RKO (cell line): Measurements from ENCODE around the gene TENM3.
A peak's percentile ranks its signal among the peaks of the same experiment; 100 is the strongest.

Experiments used
- DNase-seq: peaks from one replicate; pipeline ENCODE4 v3.0.0-alpha.2; 2016; ENCODE audit warnings: low spot score

The TENM3 gene

DNA sequence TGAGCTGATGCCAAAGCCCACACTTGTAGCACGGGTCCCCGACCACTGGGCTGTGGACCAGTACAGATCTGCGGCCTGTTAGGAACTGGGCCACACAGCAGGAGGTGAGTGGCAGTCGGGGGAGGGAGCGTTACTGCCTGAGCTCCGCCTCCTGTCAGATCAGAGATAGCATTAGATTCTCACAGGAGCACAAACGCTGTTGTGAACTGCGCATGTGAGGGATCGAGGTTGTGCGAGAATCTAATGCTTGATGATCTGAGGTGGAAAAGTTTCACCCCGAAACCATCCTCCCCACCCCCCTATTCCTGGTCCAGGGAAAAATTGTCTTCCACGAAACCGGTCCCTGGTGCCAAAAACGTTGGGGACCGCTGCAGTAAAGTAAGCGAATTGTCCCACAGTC is 382.0 kb downstream of the TENM3 start:
- no peak for DNase-seq

DNA sequence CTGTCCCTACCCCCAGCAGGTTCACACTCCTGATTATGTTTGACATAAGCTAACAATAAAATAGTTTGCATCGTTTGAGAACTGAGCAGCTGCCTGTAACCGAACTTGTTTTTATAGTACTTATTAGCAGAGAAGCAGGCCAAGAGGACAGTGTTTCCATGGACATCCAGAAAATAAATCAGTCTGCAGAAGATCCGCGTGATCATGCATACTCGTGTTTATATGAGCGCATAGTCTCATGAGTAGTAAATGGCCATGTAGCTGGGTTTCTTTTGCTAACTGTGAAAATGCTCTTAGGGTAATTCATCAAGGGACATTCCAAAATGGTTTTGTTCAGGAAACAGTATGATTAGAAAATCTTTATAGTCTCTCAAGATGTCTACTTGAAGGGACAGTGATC is 384.8 kb downstream of the TENM3 start:
- DNase-seq: no peak

DNA sequence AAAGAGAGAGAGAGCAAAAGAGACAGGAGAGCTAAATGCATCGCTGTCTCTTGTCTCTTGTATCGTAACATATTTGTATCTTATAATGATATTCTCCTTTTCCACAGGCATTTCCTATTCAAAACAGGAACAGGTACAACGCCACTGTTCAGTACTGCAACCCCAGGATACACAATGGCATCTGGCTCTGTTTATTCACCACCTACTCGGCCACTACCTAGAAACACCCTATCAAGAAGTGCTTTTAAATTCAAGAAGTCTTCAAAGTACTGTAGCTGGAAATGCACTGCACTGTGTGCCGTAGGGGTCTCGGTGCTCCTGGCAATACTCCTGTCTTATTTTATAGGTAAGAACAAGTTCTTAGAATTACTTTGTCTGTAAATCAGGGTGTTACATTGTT is 385.3 kb downstream of the TENM3 start:
- no peak for DNase-seq

DNA sequence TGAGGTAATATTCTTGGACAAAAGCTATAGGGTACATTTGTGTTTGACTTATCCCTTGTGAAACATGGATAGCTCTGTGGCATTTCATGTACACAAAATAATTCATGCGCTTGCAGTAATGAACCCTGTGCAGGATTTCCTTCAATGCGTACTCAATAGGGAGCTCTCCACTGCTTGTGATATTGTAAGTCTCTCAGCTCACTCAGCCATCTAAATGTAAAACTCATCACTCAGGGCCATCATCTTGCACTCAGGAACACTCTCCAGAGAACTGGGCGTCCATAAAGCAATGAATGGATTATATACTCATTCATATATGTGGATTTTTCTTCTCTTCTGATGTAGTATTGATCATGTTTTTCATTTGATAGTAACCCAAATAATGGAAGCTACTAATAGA is 385.9 kb downstream of the TENM3 start:
- DNase-seq: no peak

DNA sequence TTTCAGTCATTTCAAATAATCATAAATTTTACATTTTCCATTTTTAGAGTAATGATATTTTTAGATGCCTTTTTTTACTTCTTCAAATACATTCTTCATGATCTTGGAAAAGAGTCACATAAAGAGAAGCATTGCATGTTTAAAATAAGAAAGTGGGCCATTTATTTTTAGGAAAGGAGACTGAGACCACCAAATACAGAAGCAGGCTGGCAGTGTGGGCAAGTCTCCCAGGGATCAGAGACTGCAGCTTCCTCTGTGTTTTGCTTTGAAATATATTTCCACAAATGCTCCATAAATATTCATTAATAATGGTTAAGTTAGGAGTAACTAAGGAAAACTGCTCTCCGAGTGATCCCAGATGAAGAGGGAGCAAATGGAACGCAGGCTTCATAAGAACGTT is 397.3 kb downstream of the TENM3 start:
- no peak for DNase-seq

DNA sequence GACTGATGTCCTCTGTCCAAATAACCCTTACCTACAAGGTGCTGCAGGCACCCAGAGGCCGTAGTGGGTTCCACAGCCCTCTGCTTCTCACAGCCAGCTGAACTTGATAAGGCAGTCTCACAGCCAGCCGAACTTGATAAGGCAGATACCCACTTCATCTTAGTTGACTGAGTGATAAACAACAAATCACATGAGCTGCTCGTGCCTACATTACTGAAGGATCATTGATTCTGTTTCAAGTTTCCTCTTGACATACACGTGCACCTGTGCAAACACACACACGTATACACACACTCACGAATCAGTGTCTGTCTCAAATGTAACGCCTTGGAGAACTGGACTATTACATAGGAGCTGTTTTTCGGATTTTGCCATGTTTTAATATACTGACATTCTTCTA is 397.7 kb downstream of the TENM3 start:
- DNase-seq: no peak

DNA sequence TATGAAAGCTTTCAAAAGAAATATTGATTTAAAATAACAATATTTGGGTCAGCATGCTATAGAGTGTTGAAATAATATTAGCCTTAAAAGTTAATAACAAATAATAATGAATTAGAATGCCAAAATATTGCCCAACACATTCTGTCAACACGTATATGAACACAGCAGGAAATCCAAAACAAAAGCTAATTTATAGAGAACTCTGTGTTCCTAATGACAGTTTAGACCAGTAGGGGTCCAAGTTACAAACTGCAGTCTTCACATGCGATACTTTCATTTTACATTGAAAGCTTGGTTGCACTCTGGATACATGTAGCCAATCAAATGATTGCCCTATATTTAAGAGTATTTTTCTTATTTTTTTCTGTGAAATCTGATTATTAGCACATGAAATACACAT is 399.6 kb downstream of the TENM3 start:
- peak; percentile 12 for DNase-seq

DNA sequence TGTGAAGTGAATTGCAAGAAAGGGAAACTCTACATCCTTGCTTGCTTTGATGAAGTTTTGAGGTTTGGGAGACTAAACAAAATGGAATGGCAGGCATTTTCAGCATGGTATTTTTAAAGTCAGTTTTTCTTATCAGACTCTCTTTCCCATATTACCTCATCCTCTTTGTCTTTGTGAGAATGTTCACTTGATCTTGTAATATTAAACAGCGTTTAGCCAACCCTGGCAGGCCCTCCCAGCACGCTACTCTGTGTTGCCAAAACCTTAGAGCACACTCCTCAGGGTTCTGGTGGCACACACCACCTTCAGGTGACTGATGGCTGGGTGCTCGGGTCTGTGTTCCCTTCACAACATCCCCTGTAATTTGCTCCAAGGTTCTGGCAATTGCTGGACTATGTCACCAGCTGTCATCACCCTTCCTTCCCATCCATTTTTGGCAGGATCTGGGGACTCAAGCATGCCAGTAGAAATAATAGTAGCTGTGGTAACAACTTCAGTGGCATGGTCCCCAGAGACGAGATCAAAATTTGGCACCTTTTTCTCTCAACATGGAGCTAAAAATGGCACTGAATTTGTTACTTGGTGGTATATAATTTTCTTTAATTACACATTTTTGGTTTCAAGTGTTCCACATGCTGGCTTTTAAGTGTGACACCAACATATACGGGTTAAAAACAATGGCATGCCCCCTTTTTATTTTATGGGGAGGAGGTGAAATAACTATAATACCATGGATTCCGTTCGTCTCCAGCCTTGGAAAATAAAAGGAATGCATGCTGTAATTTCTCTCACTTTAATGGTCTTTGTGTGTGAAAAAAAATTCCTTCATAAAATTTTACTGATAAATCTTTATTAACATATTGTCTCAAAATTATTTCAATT is 400.8 kb downstream of the TENM3 start:
- DNase-seq: no peak

DNA sequence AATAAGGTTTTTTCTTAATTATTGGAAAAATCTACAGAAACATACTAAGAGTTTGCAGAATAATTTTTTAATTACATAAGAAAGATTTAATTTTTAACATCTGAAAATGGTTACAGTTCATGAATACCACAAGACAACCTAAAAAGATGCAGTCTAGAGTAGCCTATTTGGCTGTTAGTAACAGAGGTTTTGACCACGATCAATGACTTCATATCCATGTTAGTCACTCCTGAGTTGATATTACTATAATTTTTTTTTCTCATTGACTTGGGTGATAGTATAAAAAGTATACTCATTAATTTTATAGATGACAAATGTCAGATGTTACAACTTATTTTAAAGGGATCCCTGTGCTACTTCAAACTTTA is 401.5 kb downstream of the TENM3 start:
- DNase-seq: no peak

DNA sequence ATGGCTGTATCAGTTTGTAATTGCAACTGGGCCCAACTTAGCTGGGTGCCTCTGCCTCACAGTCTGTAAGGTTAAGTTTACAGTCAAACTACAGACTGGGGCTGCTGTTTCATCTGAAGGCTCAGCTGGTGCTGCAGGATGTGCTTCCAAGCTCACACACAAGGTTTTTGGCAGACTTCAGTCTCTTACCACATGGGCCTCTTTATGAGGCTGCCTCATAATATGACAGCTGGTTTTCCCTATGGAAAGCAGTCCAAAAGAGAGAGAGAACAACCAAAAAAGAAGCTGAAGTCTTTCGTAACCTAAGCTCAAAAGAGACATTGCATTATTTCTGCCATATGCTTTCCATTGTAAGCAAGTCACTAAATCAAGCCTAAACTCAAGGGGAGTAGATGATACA is 402.3 kb downstream of the TENM3 start:
- no peak for DNase-seq

DNA sequence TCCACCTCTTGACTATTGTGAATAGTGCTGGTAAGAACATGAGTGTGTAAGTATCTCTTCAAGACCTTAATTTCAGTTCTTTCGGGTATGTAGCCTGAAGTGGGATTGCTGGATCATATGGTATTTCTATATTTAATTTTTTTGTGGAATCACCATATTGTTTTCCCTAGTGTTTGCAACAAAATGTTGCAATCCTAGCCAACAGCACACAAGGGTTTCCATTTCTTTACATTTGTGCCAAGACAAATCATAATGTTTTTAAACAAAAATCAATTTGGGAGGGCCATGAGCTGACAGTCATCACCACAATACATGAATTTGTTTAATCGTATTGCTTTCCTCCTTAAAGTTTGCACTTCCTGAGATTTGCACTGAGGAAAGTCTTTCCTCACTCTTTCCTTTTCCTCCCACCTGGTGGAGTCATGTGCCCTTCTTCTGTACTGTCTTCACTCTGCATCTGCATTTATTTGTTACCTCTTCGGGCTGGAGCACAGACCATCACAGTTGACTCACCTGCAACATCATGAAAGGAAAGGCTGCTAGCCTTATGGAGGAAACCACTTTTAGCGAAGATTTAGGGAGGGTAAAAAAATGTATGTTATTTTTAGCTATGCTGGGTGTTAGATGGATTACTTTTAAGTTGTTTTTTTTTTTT is 404.6 kb downstream of the TENM3 start:
- DNase-seq: no peak

DNA sequence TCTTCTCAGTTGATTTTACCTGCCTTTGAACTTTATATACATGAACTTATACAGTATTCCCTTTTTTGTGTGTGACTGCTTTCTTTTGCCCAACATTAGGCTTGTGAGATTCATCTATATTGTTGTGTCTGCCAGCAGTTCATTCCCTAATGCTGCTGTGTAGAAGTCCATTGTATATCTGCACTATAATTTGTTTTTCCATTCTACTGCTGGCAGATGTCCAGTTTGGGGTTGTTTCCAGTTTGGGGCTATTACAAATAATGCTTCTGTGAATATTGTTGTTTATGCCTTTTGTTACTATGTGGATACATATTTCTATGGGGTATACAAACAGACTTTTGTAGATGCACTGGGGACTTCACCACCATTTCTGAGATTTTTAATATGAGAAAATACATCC is 405.6 kb downstream of the TENM3 start:
- DNase-seq: no peak

DNA sequence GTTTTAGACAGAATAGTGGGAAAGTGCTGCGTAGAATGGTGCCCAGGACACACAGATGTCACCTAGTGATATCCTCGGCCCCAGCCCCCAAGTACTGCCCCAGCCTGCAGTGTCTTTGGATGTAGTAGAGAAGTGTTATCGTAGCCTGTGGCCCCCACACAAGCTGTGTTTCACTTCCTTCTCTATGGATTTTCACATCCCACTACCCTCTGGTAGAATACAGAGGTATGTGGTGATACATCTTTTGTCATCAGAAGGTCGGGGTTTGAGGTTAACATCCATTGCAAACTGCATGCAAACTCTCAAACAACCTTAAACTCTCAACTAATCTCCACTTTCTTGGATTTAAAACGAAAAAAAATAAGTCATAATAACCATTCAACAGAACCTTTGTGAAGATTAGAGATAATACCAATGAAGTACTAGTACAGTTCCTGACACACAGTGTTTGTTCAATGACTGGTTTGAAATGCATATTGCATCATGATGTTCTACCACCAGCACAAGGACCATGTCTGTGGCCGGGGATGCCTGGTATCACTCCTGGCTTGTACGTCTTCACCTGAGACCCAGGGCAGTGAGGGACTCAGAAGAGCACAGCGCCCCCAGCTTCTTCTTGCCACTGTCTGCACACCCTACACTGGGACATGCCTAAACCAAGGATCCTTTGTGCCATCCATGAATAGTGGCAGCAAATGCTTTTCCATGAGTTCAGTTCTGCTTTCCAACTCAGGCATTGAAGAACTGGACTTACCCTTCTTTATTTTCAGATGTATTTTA is 406.7 kb downstream of the TENM3 start:
- no peak for DNase-seq

DNA sequence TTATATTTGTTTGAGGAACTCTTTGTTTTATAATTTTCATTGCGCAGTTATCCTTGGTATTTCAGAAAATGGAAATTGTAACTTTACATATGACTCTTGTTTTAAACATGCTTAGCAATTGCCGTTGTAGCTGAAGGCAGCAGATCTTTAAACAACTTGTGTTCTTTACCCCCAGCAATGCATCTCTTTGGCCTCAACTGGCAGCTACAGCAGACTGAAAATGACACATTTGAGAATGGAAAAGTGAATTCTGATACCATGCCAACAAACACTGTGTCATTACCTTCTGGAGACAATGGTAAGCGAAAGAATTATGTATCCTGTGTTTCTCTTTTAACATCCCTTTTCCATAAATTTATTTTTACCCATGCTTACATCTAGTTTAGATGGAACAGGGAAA is 410.4 kb downstream of the TENM3 start:
- no peak for DNase-seq

DNA sequence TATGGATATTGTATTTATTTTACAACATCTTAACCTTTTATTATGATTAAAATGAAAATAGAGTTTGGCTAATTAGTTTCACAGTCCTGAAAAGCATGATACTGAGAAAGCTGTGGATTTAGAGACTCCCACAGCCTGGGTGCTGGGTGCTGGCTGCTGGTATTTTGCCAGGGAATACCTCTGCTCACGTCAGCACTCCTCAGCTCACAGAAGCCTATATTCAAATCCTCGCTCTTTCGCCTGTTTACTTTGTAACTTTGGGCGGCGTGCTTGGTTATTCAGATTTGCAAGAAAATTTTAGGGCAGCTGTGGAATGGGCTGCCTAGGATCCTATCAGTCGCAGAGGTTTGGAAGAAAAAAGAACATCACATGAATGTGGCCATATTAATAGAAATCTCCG is 412.1 kb downstream of the TENM3 start:
- DNase-seq: no peak

DNA sequence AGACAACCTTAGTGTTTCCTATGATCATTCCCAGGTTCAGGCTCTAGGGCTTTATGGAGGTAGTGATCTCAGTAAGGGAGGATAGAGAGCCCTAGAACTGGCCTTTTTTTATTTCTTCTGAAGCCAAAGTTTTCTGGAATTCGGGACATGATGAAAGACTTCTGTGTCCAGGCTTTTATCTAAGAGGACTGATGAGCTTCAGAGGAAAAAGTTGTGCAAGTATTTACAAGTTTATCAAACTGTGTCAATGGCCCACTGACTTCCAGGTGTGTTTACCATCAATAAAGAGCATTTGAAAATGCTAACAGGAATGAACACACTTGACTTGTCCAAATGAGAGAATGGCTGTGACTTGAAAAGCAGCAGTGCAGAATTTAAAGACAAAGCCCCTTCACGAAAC is 419.3 kb downstream of the TENM3 start:
- DNase-seq: no peak

DNA sequence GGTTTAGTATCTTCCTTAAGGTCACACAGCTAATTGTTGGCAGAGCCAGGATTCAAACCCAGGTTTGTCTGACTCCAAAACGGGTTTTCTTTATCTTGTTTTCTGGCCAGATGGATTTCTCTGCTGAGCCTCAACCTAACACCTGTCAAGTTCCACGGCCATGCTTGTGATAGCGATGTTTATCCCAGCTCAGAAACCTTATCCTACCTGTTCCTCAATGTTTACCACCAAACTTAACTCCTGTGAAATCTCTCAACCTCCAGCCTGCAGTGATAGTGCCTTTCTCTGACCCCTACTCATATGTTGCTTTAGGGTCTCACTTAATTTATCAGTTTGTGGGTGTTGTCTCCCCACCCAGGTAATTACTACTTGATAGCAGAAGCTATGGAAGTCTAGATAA is 428.0 kb downstream of the TENM3 start:
- no peak for DNase-seq

DNA sequence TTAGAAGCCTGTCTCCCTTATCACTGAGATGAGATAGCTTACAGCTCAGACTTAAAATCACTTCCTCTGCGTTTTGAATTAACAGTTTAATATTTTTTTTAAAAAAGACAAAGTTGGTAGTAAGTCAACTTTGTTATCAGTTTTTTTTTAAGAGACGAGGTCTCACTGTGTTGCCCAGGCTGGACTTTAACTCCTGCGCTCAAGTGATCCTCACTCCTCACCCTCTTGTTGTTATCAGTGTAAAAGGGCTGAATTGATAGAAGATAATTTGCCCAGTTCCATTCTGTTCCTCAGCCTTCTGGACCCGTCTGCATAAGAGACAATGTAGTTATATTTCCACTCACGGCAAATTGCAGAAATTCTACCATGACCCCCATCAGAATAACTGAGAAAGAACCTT is 428.5 kb downstream of the TENM3 start:
- DNase-seq: no peak

DNA sequence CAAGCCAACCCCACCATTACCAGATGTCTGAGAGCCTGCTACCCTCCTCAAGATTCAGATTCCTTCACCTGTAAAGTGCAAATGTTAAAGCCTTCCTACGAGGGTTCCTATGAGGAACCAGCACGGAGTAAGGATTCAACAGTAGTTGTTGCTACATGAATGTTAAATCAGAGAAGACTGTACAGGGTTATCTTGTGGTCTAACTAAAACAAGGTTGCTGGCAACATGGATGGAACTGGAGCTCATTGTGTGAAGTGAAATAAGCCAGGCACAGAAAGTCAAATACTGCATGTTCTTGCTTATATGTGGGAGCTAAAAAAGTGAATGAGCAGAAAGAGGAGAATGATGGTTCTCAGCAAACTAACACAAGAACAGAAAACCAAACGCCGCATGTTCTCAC is 435.4 kb downstream of the TENM3 start:
- DNase-seq: no peak

DNA sequence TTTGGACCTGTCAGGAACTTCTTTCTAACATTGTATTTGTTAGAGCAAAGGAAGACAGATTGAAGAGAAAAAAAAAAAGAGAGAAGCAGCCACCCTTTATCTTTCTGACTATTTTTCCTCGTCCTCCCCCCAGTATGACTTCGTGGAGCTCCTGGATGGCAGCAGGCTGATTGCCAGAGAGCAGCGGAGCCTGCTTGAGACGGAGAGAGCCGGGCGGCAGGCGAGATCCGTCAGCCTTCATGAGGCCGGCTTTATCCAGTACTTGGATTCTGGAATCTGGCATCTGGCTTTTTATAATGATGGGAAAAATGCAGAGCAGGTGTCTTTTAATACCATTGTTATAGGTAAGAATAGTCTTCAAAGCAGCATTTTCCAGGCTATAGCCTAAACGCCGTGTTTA is 436.3 kb downstream of the TENM3 start:
- DNase-seq: no peak

DNA sequence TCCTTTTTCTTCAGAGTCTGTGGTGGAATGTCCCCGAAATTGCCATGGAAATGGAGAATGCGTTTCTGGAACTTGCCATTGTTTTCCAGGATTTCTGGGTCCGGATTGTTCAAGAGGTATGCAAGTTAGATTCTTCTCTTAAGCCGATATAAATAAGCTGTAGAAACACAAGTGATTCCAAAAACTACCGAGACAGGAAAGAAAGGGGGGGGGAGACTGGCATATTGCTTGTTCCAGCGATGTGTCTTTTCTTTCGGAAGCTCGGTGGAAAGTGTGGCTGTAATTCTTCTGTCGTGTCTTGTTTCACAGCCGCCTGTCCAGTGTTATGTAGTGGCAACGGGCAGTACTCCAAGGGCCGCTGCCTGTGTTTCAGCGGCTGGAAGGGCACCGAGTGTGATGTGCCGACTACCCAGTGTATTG is 437.0 kb downstream of the TENM3 start:
- DNase-seq: no peak

DNA sequence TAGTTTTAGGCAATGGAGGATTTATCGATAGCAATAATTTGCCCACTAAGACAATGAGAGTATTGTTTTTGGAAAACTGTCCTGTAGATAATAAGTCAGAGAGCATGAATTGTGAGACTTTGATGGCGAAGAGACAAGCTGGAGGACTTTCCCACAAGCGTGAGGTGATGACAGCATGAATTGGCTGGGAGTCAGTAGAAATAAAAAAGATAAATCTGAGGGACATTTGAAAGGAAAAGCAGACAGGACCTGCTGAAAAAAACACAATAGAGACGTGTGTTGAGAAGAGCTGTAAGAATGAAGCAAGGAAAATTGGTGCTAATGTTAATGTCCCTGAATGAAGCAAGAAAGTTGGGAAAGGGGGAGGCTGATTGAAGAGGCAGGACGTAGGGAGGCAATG is 440.5 kb downstream of the TENM3 start:
- no peak for DNase-seq

DNA sequence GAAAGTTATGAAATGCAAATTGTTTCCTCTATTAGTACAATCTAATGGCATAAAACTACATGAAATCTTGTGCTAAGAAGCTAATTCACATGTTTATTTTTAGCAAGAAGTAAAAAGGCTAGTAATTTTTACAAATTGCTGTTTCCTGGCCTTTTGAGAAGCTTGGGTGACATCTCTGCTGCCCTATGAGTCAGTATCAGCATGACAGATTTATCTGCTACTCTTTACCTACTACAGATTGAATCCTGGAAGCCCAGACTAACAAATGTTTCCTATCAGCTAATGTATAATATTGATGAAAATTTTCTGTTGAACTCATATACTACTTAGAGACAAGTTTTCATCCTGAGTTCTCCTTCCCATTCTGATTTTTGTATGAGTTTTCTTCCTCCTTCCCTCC is 441.6 kb downstream of the TENM3 start:
- DNase-seq: no peak
